Measurements from ENCODE around the gene CALML5. TPM values are rescaled to one million over a fixed set of nuclear protein-coding genes. Genes with fewer than 3 reads are reported as not detected.
"Not testable (repeated sequence)": the region's sequence is repeated elsewhere in the genome, so short reads cannot be mapped to it uniquely, and the experiment has no call there.

CALML5 gene
- polyA plus RNA-seq, 1 donor from 2014 or later = not detected

- H3K4me3 Mint-ChIP-seq = no peak overlapping the region
- no peak overlapping the region for H3K27ac Mint-ChIP-seq
- H3K27me3 Mint-ChIP-seq = peaks cover 2% of the 10 kb centered on the region
- H3K9me3 Mint-ChIP-seq = peaks cover 0 to 1% (median 0%) of the 10 kb centered on the region in 3 donors
- peaks cover 2% of the 10 kb centered on the region for H3K36me3 Mint-ChIP-seq
- H3K4me1 Mint-ChIP-seq = peaks cover 0 to 2% (median 0%) of the 10 kb centered on the region in 3 donors
Measured at GRCh38 chr10:5479481-5480161, 19.7 kb downstream of the CALML5 start.

DNA sequence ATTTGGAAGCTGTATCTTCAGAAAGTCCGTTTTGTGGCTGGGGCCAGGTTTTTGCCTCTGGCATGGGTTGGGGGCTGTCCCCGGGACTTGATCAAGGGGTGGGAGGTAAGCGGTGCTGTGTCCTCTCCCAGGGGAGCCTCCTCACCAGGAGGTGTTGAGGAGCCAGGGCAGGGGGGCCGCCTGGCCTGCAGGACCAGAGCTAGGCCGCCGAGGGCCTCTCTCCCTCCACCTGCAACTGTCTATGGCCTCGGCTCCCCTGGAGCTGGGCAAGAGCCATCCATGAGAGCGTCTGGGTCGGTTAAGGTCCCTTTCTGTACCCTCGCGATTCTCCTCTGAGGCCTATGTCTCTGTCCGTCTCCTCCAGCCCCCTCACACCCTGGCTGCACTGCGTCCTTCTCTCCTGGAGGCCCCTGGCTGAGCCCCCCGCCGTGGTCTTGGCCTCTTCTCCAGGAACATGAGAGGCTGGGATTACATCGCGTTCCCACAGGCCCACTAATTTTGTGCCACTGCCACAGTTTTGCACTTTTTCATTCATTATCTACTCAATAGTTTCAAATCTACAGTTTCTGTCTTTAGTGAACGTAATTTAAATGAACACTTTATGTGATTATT is 20.6 kb downstream of the CALML5 start:
- Mint-ChIP-seq H3K4me3 (no peak overlapping the region), H3K27me3 (peaks cover 2% of the 10 kb centered on the region), H3K4me1 (peaks cover 0 to 2% (median 0%) of the 10 kb centered on the region in 3 donors), H3K36me3 (peaks cover 2% of the 10 kb centered on the region), H3K9me3 (peaks cover 0 to 1% (median 0%) of the 10 kb centered on the region in 3 donors), H3K27ac (no peak overlapping the region)

GRCh38 chr10:5477948-5478693 is 21.2 kb downstream of the CALML5 start:
- H3K4me1 Mint-ChIP-seq = peaks cover 0 to 5% (median 0%) of the 10 kb centered on the region in 3 donors
- peaks cover 0 to 1% (median 0%) of the 10 kb centered on the region in 3 donors for H3K9me3 Mint-ChIP-seq
- peaks cover 2% of the 10 kb centered on the region for H3K27me3 Mint-ChIP-seq
- H3K36me3 Mint-ChIP-seq = peaks cover 2% of the 10 kb centered on the region
- H3K27ac Mint-ChIP-seq = no peak overlapping the region
- no peak overlapping the region for H3K4me3 Mint-ChIP-seq

DNA sequence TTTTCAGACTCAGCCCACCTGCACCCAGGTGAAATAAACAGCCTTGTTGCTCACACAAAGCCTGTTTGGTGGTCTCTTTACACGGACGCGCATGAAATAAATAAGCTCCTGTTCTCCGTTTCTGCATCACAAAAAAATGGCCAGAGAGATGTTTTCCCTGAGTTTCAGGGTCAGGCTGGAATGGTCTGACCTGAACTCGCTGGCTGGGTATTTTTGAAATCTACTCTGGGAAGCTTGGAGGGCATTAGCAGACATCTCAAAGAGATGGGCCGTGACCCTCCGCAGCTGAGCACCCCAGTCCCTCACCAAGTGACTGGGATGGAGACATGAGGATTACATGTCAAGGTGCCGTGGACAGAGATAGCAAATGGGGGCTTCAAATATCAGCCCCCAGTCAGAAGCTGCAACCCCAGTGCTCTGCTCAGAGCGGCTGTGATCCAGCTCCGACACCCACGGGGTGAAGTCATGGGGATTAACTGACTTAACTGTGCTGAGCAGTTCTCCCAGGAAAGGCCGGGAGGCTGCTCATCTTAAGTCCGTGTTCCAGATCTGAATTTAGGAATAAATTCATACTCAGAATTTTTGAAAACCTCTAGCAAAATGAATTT is 22.3 kb downstream of the CALML5 start:
- Mint-ChIP-seq H3K4me1 (peaks cover 0 to 5% (median 0%) of the 10 kb centered on the region in 3 donors), H3K4me3 (no peak overlapping the region), H3K27me3 (peaks cover 2% of the 10 kb centered on the region), H3K9me3 (peaks cover 0 to 1% (median 0%) of the 10 kb centered on the region in 3 donors), H3K27ac (no peak overlapping the region), H3K36me3 (peaks cover 2% of the 10 kb centered on the region)

GRCh38 chr10:5475974-5476807 is 23.2 kb downstream of the CALML5 start:
- not testable (repeated sequence) for H3K27ac Mint-ChIP-seq

DNA sequence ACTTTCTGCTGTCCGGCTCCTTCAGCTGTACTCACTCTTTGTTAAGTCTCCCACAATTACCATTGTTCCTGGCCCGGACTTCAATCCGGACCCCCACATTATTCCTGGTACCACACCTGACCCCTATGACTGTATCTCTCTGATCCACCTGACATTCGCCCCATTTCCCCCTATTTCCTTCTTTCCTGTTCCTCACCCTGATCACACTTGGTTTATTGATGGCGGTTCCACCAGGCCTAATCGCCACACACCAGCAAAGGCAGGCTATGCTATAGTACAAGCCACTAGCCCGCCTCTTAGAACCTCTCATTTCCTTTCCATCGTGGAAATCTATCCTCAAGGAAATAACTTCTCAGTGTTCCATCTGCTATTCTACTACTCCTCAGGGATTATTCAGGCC is 24.3 kb downstream of the CALML5 start:
- not testable (repeated sequence) for H3K36me3 Mint-ChIP-seq, H3K4me3 Mint-ChIP-seq, H3K4me1 Mint-ChIP-seq

More at GRCh38 chr10:5475974-5476807, 23.2 kb downstream of the CALML5 start:
- not testable (repeated sequence) for H3K9me3 Mint-ChIP-seq, H3K36me3 Mint-ChIP-seq, H3K4me3 Mint-ChIP-seq, H3K4me1 Mint-ChIP-seq, H3K27me3 Mint-ChIP-seq

GRCh38 chr10:5474642-5475041 is 24.7 kb downstream of the CALML5 start:
- H3K27ac Mint-ChIP-seq, H3K9me3 Mint-ChIP-seq, H3K4me3 Mint-ChIP-seq, H3K36me3 Mint-ChIP-seq, H3K27me3 Mint-ChIP-seq, H3K4me1 Mint-ChIP-seq: not testable (repeated sequence)

More for the DNA sequence above, 24.3 kb downstream of the CALML5 start:
- H3K9me3 Mint-ChIP-seq, H3K27ac Mint-ChIP-seq, H3K27me3 Mint-ChIP-seq: not testable (repeated sequence)

DNA sequence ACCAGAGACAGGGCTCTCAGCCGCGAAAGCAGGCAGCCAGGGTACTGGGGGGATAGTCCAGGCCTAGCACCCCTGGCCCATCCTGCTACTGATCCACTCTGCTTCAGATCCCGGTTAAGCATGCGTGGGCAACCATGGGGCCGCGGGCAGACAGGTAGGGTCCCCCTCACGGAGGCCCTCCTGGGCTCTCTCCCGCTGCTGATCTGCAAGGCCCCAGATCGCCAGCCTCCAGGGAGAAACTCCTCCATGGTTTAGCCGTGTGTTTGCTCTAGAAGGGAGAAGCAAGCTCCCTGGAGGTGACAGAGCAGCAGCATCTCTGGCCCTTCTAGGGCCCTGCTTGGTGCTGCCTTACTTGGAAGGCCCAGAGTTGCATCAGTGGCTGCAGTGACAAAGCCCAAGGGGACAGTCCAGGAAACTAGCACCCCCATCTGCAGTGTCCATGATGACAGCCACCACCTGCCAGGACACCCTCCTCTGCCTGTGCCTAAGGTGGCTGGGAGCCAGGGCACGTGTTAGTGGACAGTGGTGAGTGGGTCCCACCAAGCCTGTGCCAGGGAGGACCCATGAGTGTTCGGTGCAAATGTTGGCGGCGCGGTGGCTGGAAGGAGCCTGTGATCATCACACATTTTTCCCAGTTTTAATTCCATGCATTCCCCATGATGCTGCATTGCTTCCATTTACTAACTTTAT is 29.2 kb downstream of the CALML5 start:
- H3K27ac Mint-ChIP-seq = no peak overlapping the region
- peaks cover 0 to 3% (median 0%) of the 10 kb centered on the region in 3 donors for H3K9me3 Mint-ChIP-seq
- H3K4me3 Mint-ChIP-seq = no peak overlapping the region
- H3K27me3 Mint-ChIP-seq = no peaks in the 10 kb centered on the region
- no peaks in the 10 kb centered on the region for H3K36me3 Mint-ChIP-seq
- H3K4me1 Mint-ChIP-seq = peaks cover 0 to 3% (median 0%) of the 10 kb centered on the region in 3 donors

GRCh38 chr10:5469353-5470061 is 29.9 kb downstream of the CALML5 start:
- no peaks in the 10 kb centered on the region for H3K27me3 Mint-ChIP-seq
- H3K4me1 Mint-ChIP-seq = peaks cover 0 to 3% (median 0%) of the 10 kb centered on the region in 3 donors
- no peak overlapping the region for H3K27ac Mint-ChIP-seq
- peaks cover 0 to 3% (median 0%) of the 10 kb centered on the region in 3 donors for H3K9me3 Mint-ChIP-seq
- H3K4me3 Mint-ChIP-seq = no peak overlapping the region
- no peaks in the 10 kb centered on the region for H3K36me3 Mint-ChIP-seq

- no peak overlapping the region for H3K4me3 Mint-ChIP-seq
- no peaks in the 10 kb centered on the region for H3K27me3 Mint-ChIP-seq
- peaks cover 0 to 3% (median 0%) of the 10 kb centered on the region in 3 donors for H3K4me1 Mint-ChIP-seq
- H3K36me3 Mint-ChIP-seq = no peaks in the 10 kb centered on the region
- H3K9me3 Mint-ChIP-seq = peaks cover 0 to 3% (median 0%) of the 10 kb centered on the region in 3 donors
- no peak overlapping the region for H3K27ac Mint-ChIP-seq
Measured at GRCh38 chr10:5468262-5469106, 30.9 kb downstream of the CALML5 start.

DNA sequence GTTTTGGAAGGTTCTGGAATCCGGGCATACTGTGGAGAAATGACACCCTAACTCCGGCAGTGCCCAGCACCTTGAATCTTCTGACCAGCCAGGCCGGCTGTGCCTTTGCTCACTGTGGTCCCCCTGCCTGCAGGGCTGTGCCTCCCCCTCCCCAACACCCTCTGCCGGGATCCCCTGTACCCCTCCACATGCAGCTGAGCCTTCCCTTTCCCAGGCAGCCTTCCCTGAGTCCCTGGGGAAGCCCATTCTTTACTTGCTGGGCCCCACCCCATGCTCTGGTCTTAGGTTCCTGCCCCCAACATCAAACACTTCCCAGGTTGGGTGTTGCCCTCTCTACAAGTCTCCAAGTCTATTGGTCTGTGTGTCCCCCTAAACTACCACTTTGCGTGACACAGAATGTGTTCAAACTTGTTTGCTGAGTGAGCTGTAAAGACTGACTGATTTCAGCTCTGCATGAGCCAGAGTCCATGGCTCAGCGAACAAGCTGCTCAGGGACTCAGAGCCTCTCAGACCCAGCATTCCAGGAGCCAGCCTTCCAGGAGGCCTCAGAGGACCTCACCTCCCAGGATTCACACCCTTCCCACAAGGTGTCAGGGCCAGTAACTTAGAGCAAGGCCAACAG is 31.6 kb downstream of the CALML5 start:
- H3K36me3 Mint-ChIP-seq = no peaks in the 10 kb centered on the region
- H3K9me3 Mint-ChIP-seq = peaks cover 0 to 3% (median 0%) of the 10 kb centered on the region in 3 donors
- H3K27ac Mint-ChIP-seq = no peak overlapping the region
- H3K4me3 Mint-ChIP-seq = no peak overlapping the region
- H3K4me1 Mint-ChIP-seq = no peaks in the 10 kb centered on the region
- no peaks in the 10 kb centered on the region for H3K27me3 Mint-ChIP-seq

- Mint-ChIP-seq H3K9me3 (peaks cover 0 to 3% (median 0%) of the 10 kb centered on the region in 3 donors), H3K36me3 (no peaks in the 10 kb centered on the region), H3K4me3 (no peak overlapping the region), H3K4me1 (peaks cover 0 to 2% (median 0%) of the 10 kb centered on the region in 3 donors), H3K27me3 (no peaks in the 10 kb centered on the region), H3K27ac (no peak overlapping the region)
Measured at GRCh38 chr10:5467207-5467535, 32.2 kb downstream of the CALML5 start.
